SK-N-MC (cell line): Measurements from ENCODE around the gene COL16A1.

Experiments
- EZH2 ChIP-seq: fragments of 200-600 bp; sonication (generic); IDR thresholded peaks from one replicate; pipeline ENCODE4 v1.6.1; 2017; ENCODE audit warnings: antibody characterized with exemption
- POLR2AphosphoS5 ChIP-seq: IDR thresholded peaks from 2 replicates; pipeline ENCODE4 v1.6.1; 2012; ENCODE audit warnings: mild to moderate bottlenecking, low read depth, low read length, borderline replicate concordance

- TF ChIP-seq POLR2AphosphoS5 (no peak), EZH2 (no peak)
Observed at GRCh38 chr1:31674626-31675025, 29.2 kb downstream of the COL16A1 start.
